ENCODE measurements around the gene CTNNBIP1. TPM values are rescaled to one million over a fixed set of nuclear protein-coding genes. Genes with fewer than 3 reads are reported as not detected.

Gene CTNNBIP1
- total and polyA plus RNA-seq, 3 experiments from 2014 or later: 9.1 to 12.9 (median 10.7) TPM

DNA sequence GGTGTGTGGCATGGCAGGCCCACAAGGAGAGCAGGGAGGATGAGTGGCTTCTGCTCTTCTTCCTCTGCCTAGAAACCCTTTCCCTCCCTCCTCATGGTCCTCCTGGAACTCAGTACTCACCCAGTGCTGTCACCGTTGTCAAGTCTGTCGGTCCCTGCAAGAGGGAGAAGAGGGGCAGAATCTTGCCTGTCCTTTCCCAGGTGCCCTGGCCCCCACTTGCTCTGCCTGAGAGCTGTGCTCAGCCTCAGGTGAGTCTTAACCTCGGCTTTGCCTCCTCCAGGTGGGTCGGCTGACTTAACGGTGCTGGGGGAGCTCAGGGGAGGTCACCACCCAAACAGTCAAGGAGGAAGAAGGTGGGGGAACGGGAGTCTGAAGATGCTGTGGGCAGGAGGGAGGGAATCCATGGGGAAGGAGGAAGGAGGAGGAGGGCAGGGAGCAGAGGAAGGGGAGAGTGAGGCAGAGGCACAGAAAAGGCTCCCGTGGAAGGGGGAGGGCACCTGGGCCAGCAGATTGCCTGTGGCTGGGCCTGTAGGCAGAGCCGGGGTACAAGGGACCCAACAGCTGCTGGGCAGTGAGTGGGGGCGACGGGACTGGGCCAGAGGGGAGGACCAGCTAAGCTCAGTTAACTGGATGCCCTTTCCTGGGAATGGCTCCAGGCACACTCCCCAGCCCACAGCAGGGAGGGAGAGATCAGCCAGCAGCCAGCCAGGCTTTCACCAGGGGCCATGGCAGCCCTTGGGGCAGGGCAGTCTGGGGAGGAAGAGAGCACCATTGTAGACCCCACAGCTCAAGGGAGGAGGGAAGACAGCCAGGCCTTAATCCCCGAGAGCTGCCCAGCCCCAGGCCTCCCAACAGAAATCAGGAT, 26.3 kb downstream of the CTNNBIP1 start:
- H3K36me3 ChIP-seq (ENCODE audit: insufficient read depth, low read length): no peaks in the 10 kb centered on the region
- H3K27me3 Mint-ChIP-seq: no peaks in the 10 kb centered on the region
- H3K36me3 Mint-ChIP-seq: peaks cover 0 to 4% (median 3%) of the 10 kb centered on the region in 3 donors
- H3K27ac ChIP-seq (ENCODE audit: low read depth, low read length): no peak overlapping the region
- no peaks in the 10 kb centered on the region for H3K27me3 ChIP-seq (ENCODE audit: insufficient read depth, low read length, poor library complexity, severe bottlenecking)
- ChIA-PET CTCF (interaction anchor here (1.0 kb wide), 1 partner anchor 10 kb away, joined by 6 read pairs; no protein-coding TSS in a partner anchor), POLR2A (no interaction called here)
- peaks cover 23% of the 10 kb centered on the region for H3K4me1 ChIP-seq (ENCODE audit: insufficient read depth, low read length)
- H3K27ac Mint-ChIP-seq: peak overlapping the region in 6 of 8 donors; percentile 58 to 96 (median 84)
- no peak for DNase-seq
- H3K4me3 Mint-ChIP-seq: peak overlapping the region in 1 of 7 donors; percentile 15
- peaks cover 19 to 29% (median 29%) of the 10 kb centered on the region in 3 donors for H3K4me1 Mint-ChIP-seq
- H3K9me3 ChIP-seq (ENCODE audit: low read length): no peaks in the 10 kb centered on the region
- no peaks in the 10 kb centered on the region for H3K9me3 Mint-ChIP-seq
- H3K4me3 ChIP-seq (ENCODE audit: low read length): no peak overlapping the region

DNA sequence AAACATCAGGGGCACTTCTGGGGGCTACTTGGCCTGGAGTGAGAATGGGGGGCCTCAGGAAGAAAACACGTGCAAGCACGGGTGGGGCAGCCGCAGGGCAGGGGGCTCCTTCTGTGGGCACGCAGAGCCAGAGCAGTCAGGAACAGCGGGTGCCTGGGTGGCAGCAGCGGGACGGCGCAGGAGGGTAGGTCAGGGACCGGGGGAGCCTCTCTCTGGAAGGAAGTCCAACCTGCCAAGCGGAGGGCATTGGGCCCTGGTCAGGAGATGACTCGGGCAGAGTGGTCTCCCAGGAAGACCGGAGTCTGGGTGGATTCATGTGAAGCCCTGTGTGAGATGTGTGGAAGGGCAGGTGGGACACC, 27.1 kb downstream of the CTNNBIP1 start:
- H3K27me3 Mint-ChIP-seq: no peaks in the 10 kb centered on the region
- H3K36me3 Mint-ChIP-seq: peaks cover 0 to 4% (median 3%) of the 10 kb centered on the region in 3 donors
- H3K4me3 Mint-ChIP-seq: peak overlapping the region in 5 of 7 donors; percentile 49 to 86 (median 71)
- no peaks in the 10 kb centered on the region for H3K9me3 ChIP-seq (ENCODE audit: low read length)
- H3K27ac Mint-ChIP-seq: peak overlapping the region in 7 of 8 donors; percentile 85 to 97 (median 94)
- peaks cover 19 to 29% (median 29%) of the 10 kb centered on the region in 3 donors for H3K4me1 Mint-ChIP-seq
- H3K9me3 Mint-ChIP-seq: no peaks in the 10 kb centered on the region
- POLR2A ChIA-PET: no interaction called here
- H3K4me3 ChIP-seq (ENCODE audit: low read length): no peak overlapping the region
- no peak for DNase-seq
- no peaks in the 10 kb centered on the region for H3K27me3 ChIP-seq (ENCODE audit: insufficient read depth, low read length, poor library complexity, severe bottlenecking)
- H3K27ac ChIP-seq (ENCODE audit: low read depth, low read length): no peak overlapping the region
- no peaks in the 10 kb centered on the region for H3K36me3 ChIP-seq (ENCODE audit: insufficient read depth, low read length)
- peaks cover 23% of the 10 kb centered on the region for H3K4me1 ChIP-seq (ENCODE audit: insufficient read depth, low read length)
- CTCF ChIA-PET: interaction anchor here (1.0 to 1.1 kb wide), 4 partner anchors 9 to 268 kb away, joined by 3 to 6 read pairs (median 3); no protein-coding TSS in a partner anchor

DNA sequence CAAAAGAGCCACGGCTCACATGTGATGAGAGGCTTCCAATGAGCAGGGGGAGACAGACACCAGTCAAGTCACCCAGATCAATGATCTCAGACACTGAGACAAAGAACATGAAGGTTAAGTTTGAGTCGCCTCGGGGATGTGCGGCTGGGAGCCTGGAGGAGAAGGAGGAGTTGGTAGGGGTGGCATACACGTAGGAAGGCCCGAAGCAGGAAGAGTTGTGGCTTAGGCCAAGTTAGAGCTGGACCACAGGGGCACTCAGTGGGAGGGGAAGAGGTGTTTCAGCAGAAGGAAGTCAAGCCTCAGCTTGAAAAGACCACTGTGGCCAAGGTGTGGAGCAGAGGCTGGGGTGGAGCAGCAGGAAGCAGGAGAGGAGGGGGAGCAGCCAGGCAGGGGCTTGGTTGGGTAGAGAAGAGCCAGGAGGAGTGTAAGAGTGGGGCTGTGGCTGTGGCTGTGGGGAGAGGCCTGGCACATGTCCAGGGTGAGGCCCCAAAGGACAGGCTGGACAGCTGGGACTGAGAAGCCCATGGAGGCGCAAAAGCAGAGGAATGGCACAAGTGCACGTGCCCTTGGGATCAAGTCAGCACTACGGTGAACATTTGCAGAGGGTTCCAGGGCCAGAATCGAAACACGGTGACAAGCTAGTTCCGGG, 27.6 kb downstream of the CTNNBIP1 start:
- Mint-ChIP-seq H3K36me3 (peaks cover 0 to 4% (median 3%) of the 10 kb centered on the region in 3 donors), H3K27me3 (no peaks in the 10 kb centered on the region), H3K9me3 (no peaks in the 10 kb centered on the region), H3K4me1 (peaks cover 19 to 29% (median 29%) of the 10 kb centered on the region in 3 donors), H3K27ac (peak overlapping the region; percentile 85 to 97 (median 94)), H3K4me3 (peak overlapping the region in 6 of 7 donors; percentile 49 to 86 (median 69))
- H3K27ac ChIP-seq (ENCODE audit: low read depth, low read length): peak overlapping the region; percentile 39
- H3K9me3 ChIP-seq (ENCODE audit: low read length): no peaks in the 10 kb centered on the region
- no peaks in the 10 kb centered on the region for H3K36me3 ChIP-seq (ENCODE audit: insufficient read depth, low read length)
- POLR2A ChIA-PET: interaction anchor here (0.6 kb wide), 1 partner anchor 15 kb away, joined by 4 read pairs; no protein-coding TSS in a partner anchor
- DNase-seq: peak in 3 of 5 donors; percentile 5 to 50 (median 14)
- H3K4me1 ChIP-seq (ENCODE audit: insufficient read depth, low read length): peaks cover 23% of the 10 kb centered on the region
- CTCF ChIA-PET: interaction anchor here (1.0 to 1.6 kb wide), 4 partner anchors 9 to 267 kb away, joined by 3 read pairs; no protein-coding TSS in a partner anchor
- no peak overlapping the region for H3K4me3 ChIP-seq (ENCODE audit: low read length)
- no peaks in the 10 kb centered on the region for H3K27me3 ChIP-seq (ENCODE audit: insufficient read depth, low read length, poor library complexity, severe bottlenecking)

DNA sequence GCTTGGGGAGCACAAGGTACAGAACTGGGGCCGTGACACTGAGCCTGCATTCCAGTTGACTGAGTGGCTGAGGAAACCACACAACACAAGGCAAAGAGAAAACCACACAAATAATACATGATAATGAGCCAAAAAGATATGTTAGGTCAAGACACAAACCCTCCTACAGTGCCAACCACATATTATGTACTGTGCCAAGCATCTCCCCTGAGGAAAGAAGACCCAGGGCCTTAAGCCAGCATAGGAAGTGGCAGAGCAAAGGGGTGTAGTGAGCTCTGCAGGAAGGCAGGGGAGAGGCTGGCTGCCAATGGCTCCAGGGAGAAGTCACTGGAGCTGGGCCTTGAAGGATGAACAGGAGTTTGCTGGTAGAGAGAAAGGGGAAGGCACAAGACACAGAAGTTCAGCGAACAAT, 28.2 kb downstream of the CTNNBIP1 start:
- Mint-ChIP-seq H3K27ac (peak overlapping the region; percentile 85 to 97 (median 94)), H3K9me3 (no peaks in the 10 kb centered on the region), H3K27me3 (no peaks in the 10 kb centered on the region), H3K4me1 (peaks cover 19 to 29% (median 29%) of the 10 kb centered on the region in 3 donors), H3K4me3 (peak overlapping the region in 6 of 7 donors; percentile 49 to 86 (median 69)), H3K36me3 (peaks cover 0 to 3% (median 3%) of the 10 kb centered on the region in 3 donors)
- Histone ChIP-seq H3K4me1 (ENCODE audit: insufficient read depth, low read length) (peaks cover 23% of the 10 kb centered on the region), H3K4me3 (ENCODE audit: low read length) (no peak overlapping the region), H3K27me3 (ENCODE audit: insufficient read depth, low read length, poor library complexity, severe bottlenecking) (no peaks in the 10 kb centered on the region), H3K36me3 (ENCODE audit: insufficient read depth, low read length) (no peaks in the 10 kb centered on the region), H3K9me3 (ENCODE audit: low read length) (no peaks in the 10 kb centered on the region), H3K27ac (ENCODE audit: low read depth, low read length) (peak overlapping the region; percentile 39)
- no peak for DNase-seq
- ChIA-PET CTCF (interaction anchor here (1.0 to 1.6 kb wide), 3 partner anchors 8 to 266 kb away, joined by 3 read pairs; no protein-coding TSS in a partner anchor), POLR2A (interaction anchor here (0.6 kb wide), 1 partner anchor 16 kb away, joined by 4 read pairs; no protein-coding TSS in a partner anchor)

DNA sequence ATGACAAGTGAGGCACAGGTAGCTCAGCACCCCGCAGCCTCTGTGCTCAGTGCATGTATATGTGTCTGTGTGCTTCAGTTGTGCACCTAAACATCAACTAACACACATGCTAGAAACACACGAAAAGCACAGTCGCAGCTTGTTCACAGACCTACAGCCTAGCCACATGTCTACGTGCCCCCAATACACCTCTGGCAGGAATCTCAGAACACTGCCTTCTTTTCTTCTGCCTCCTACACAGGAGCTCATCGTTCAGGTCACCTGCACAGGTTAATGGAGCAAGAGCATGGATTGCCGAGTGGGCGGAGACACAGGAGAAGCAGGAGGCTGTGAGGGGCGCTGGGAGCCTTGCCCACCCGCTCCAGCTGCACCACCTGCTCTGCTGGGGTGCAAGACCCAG, 31.7 kb downstream of the CTNNBIP1 start:
- ChIA-PET POLR2A (no interaction called here), CTCF (interaction anchor here (0.7 to 1.0 kb wide), 3 partner anchors 12 to 64 kb away, joined by 3 read pairs; no protein-coding TSS in a partner anchor)
- Histone ChIP-seq H3K36me3 (ENCODE audit: insufficient read depth, low read length) (no peaks in the 10 kb centered on the region), H3K27ac (ENCODE audit: low read depth, low read length) (no peak overlapping the region), H3K9me3 (ENCODE audit: low read length) (no peaks in the 10 kb centered on the region), H3K27me3 (ENCODE audit: insufficient read depth, low read length, poor library complexity, severe bottlenecking) (no peaks in the 10 kb centered on the region), H3K4me3 (ENCODE audit: low read length) (no peak overlapping the region), H3K4me1 (ENCODE audit: insufficient read depth, low read length) (peaks cover 26% of the 10 kb centered on the region)
- peak overlapping the region in 1 of 8 donors; percentile 54 for H3K27ac Mint-ChIP-seq
- DNase-seq: peak in 1 of 5 donors; percentile 18
- H3K4me3 Mint-ChIP-seq: no peak overlapping the region
- H3K4me1 Mint-ChIP-seq: peaks cover 25 to 30% (median 28%) of the 10 kb centered on the region in 3 donors
- H3K27me3 Mint-ChIP-seq: no peaks in the 10 kb centered on the region
- no peaks in the 10 kb centered on the region for H3K9me3 Mint-ChIP-seq
- no peaks in the 10 kb centered on the region for H3K36me3 Mint-ChIP-seq

DNA sequence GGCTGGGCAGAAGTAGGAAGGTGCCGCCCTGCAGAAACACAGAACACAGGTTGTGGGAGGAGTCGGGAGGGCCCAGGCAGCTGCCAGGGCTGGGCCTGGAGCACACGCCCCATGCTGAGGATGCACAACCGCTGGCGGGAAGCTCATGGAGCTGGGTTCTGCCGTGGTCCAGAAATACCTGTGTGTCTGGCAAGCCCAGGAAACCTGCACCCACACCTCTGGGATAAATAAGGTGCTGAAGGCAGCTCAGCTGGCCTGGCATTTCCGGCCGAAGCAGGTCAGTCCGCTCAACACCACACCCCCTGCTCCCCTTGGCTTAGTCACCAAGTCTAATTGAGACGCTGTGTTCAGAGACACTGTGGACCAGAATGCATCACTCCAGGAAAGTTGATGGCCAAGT, 32.1 kb downstream of the CTNNBIP1 start:
- no peaks in the 10 kb centered on the region for H3K27me3 ChIP-seq (ENCODE audit: insufficient read depth, low read length, poor library complexity, severe bottlenecking)
- ChIA-PET CTCF (interaction anchor here (0.9 to 1.5 kb wide), 6 partner anchors 10 to 93 kb away, joined by 3 to 5 read pairs (median 4); partner anchors contain the start of genes LZIC and NMNAT1), POLR2A (no interaction called here)
- no peaks in the 10 kb centered on the region for H3K9me3 Mint-ChIP-seq
- H3K4me3 ChIP-seq (ENCODE audit: low read length): no peak overlapping the region
- DNase-seq: peak in 1 of 5 donors; percentile 22
- no peak overlapping the region for H3K27ac Mint-ChIP-seq
- H3K36me3 ChIP-seq (ENCODE audit: insufficient read depth, low read length): no peaks in the 10 kb centered on the region
- no peak overlapping the region for H3K27ac ChIP-seq (ENCODE audit: low read depth, low read length)
- no peaks in the 10 kb centered on the region for H3K36me3 Mint-ChIP-seq
- no peaks in the 10 kb centered on the region for H3K9me3 ChIP-seq (ENCODE audit: low read length)
- H3K4me1 Mint-ChIP-seq: peaks cover 23 to 26% (median 24%) of the 10 kb centered on the region in 3 donors
- no peaks in the 10 kb centered on the region for H3K27me3 Mint-ChIP-seq
- no peak overlapping the region for H3K4me3 Mint-ChIP-seq
- peaks cover 23% of the 10 kb centered on the region for H3K4me1 ChIP-seq (ENCODE audit: insufficient read depth, low read length)

DNA sequence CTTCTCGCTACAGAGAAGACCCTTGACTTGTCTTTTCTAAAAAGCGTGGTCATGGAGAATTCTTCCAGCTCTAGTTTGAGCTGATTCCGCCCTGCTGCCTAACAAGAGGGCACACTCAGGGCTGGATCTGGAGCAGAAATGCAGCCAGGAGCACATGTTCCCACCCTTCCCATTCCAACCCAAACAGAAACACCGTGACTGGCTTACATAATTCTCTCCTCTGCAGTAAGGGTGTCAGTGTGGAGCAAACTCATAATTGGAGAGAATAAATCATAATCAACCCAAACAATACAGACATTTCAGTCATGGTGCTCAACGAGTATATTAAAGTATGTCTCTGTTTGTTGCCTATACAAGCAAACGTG, 34.5 kb downstream of the CTNNBIP1 start:
- no peak overlapping the region for H3K4me3 Mint-ChIP-seq
- H3K27me3 ChIP-seq (ENCODE audit: insufficient read depth, low read length, poor library complexity, severe bottlenecking): no peaks in the 10 kb centered on the region
- H3K27ac ChIP-seq (ENCODE audit: low read depth, low read length): no peak overlapping the region
- ChIA-PET POLR2A (no interaction called here), CTCF (interaction anchor here (0.8 to 2.0 kb wide), 5 partner anchors 12 to 554 kb away, joined by 3 to 7 read pairs (median 3); no protein-coding TSS in a partner anchor)
- H3K4me3 ChIP-seq (ENCODE audit: low read length): no peak overlapping the region
- H3K36me3 Mint-ChIP-seq: peaks cover 0 to 4% (median 0%) of the 10 kb centered on the region in 3 donors
- H3K36me3 ChIP-seq (ENCODE audit: insufficient read depth, low read length): no peaks in the 10 kb centered on the region
- no peak for DNase-seq
- H3K9me3 Mint-ChIP-seq: no peaks in the 10 kb centered on the region
- H3K4me1 ChIP-seq (ENCODE audit: insufficient read depth, low read length): peaks cover 6% of the 10 kb centered on the region
- peaks cover 4 to 6% (median 6%) of the 10 kb centered on the region in 3 donors for H3K4me1 Mint-ChIP-seq
- H3K9me3 ChIP-seq (ENCODE audit: low read length): no peaks in the 10 kb centered on the region
- H3K27me3 Mint-ChIP-seq: no peaks in the 10 kb centered on the region
- peak overlapping the region in 1 of 8 donors; percentile 24 for H3K27ac Mint-ChIP-seq
